ENCODE measurements around the gene DPEP1. TPM values are rescaled to one million over a fixed set of nuclear protein-coding genes. Genes with fewer than 3 reads are reported as not detected.
"Not testable (repeated sequence)": the region's sequence is repeated elsewhere in the genome, so short reads cannot be mapped to it uniquely, and the experiment has no call there.

Gene DPEP1
- total RNA-seq, 1 donor from 2014 or later = not detected

DNA sequence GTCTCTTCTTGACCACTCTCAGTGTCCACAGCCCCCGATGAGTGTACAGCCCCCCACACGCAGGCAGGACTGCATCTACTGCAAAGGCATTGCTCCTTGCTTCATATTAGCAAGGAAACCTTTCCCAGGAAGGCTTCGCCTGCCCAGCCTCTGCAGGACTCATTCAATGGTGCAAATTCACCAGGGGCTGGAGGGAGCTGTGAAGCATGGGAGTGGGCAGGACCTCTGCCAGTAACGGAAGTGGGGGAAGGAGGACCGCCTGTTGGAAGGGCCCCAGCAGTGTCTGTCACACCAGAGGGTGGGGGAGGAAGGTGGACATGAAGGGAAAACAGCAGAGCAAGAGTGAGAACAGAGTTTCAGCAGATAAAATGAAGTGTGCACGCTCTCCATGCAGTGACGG is 46.7 kb downstream of the DPEP1 start:
- ATAC-seq = no peak
- intact Hi-C loops (cut with micrococcal nuclease) = no loop called here
- no peak for DNase-seq

DNA sequence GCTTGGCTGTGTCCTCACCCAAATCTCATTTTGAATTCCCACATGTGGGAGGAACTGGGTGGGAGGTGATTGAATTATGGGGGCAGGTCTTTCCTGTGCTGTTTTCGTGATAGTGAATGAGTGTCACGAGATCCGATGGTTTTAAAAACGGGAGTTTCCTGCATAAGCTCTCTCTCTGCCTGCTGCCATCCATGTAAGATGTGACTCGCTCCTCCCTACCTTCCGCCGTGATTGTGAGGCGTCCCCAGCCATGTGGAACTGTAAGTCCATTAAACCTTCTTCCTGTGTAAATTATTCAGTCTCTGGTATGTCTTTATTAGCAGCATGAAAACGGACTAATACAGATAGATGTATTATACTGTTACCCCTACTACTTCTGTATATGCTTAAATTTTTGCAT is 47.8 kb downstream of the DPEP1 start:
- intact Hi-C loops (cut with micrococcal nuclease) = no loop called here
- DNase-seq (no peak), ATAC-seq (no peak)

DNA sequence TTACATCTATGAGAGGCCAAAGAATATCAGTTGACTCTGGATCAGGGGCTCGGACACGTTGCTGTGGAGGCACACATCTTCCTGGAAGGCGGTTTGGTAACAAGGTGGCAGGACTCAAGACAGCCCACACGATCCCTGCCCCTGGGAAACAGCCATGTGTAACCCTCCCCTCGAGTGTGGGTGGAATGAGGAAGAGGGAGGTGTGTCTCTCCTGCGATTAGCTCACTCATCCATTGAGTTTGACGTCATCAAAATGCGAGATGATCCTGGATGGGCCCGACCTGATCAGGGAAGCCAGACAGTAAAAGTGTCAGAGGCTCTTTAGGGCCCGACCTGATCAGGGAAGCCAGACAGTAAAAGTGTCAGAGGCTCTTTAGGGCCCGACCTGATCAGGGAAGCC is 50.8 kb downstream of the DPEP1 start:
- DNase-seq; ATAC-seq; intact Hi-C loops (cut with micrococcal nuclease): not testable (repeated sequence)

DNA sequence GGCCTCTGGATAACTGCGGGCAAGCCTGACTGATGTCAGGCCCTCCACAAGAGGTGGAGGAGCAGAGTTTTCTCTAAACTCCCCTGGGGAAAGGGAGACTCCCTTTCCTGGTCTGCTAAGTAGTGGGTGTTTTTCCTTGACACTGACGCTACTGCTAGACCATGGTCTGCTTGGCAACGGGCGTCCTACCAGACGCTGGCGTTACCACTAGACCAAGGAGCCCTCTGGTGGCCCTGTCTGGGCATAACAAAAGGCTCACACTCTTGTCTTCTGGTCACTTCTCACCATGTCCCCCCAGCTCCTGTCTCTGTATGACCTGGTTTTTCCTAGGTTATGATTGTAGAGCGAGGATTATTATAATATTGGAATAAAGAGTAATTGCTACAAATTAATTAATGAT is 53.6 kb downstream of the DPEP1 start:
- DNase-seq; ATAC-seq; intact Hi-C loops (cut with micrococcal nuclease): not testable (repeated sequence)

DNA sequence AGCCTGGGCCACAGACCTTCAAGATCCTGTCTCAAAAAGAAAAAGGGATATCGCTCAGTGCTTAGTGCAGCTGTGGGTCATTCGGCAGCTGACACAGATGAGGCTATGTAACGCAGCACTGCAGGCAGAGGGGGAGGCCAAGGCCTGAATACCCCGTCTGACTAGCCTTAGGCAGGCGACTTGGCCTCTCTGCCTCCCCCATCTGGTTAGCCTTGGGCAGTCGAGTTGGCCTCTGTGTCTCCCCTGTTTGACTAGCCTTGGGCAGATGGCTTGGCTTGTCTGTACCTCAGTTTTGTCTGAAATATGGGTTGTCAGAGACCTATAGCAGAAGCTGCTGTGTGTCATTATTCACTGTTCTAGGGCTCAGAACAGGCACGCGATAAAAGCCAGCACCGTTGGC is 54.2 kb downstream of the DPEP1 start:
- DNase-seq = no peak
- ATAC-seq = no peak
- intact Hi-C loops (cut with micrococcal nuclease) = no loop called here

DNA sequence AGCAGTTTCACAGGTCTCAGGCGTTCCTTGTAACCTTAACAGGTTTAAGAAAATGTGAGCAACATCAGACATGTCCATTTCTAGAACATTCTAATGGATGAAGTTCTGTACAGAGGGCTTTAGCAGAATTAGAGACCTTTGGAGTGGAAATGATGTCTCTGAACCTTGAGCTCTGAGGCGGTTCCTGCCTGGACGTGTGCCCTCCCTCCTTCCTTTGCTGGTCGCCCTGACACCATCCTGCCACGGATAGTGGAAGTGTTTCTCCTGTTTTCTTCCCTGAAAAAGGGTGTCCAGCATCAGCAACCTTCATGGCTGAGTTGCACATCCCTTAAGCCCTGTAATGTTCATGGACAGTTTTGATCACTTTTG is 55.3 kb downstream of the DPEP1 start:
- DNase-seq (no peak), ATAC-seq (no peak)
- intact Hi-C loops (cut with micrococcal nuclease) = no loop called here

DNA sequence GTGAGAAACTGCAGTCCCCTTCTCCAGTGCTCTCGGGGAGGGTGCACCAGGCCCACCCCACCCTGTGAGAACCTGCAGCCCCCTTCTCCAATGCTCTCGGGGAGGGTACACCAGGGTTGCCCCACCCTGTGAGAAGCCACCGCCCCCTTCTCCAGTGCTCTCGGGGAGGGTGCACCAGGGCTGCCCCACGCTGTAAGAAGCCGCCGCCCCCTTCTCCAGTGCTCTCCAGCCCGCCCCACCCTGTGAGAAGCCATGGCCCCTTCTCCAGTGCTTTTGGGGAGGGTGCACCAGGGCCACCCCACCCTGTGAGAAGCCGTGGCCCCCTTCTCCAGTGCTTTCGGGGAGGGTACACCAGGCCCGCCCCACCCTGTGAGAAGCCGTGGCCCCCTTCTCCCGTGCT is 56.3 kb downstream of the DPEP1 start:
- intact Hi-C loops (cut with micrococcal nuclease) = no loop called here
- DNase-seq = no peak

DNA sequence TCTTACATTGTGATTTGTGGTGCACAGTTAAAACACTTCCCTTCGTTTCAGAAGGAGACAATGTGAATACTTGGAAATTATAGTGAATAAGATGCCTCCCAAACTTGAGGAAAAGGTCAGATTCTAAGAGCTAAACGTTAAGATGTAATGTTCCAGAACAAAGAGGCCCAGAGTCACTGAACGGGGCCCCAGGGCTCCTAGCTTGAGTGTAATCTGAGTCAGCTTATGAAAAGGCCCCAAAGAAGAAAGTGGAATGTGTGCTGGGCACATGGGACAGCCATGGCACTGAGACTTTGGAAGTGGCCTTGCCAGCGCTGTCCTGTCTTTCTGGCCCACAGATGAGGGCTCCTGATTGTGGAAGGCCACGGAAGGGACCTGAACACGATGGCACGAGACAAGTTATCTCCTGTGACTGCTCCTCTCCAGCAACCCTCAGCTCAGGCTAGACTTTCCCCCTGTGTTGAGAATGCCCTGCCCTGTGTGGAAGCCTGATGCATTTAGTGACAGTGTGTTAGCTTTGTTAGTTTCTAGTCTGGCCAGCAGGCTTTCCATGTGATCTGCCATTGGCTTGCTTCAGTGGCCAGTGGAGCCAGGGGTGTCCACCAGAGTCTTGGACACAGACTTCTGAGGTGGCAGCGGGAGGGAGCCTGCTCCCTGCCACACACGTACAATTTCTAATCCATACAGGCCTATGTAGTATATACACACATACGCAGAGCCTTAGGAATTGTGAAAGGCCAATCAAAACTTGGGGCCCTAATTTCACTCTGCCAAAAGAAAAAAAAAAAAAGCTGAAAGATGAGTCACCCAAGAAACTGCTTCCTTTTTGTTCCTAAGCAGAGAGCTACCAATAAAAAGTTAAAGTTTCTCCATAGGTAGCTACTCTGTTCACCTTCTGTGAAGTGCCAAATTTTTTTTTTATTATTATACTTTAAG is 57.3 kb downstream of the DPEP1 start:
- no peak for ATAC-seq
- no peak for DNase-seq
- intact Hi-C loops (cut with micrococcal nuclease) = no loop called here

More for the DNA sequence above, 56.3 kb downstream of the DPEP1 start:
- ATAC-seq = no peak

DNA sequence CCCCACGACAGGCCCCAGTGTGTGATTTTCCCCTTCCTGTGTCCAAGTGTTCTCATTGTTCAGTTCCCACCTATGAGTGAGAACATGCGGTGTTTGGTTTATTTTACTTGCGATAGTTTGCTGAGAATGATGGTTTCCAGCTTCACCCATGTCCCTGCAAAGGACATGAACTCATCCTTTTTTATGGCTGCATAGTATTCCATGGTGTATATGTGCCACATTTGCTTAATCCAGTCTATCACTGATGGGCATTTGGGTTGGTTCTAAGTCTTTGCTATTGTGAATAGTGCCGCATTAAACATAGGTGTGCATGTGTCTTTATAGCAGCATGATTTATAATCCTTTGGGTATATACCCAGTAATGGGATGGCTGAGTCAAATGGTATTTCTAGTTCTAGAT is 58.1 kb downstream of the DPEP1 start:
- intact Hi-C loops (cut with micrococcal nuclease); ATAC-seq: not testable (repeated sequence)

DNA sequence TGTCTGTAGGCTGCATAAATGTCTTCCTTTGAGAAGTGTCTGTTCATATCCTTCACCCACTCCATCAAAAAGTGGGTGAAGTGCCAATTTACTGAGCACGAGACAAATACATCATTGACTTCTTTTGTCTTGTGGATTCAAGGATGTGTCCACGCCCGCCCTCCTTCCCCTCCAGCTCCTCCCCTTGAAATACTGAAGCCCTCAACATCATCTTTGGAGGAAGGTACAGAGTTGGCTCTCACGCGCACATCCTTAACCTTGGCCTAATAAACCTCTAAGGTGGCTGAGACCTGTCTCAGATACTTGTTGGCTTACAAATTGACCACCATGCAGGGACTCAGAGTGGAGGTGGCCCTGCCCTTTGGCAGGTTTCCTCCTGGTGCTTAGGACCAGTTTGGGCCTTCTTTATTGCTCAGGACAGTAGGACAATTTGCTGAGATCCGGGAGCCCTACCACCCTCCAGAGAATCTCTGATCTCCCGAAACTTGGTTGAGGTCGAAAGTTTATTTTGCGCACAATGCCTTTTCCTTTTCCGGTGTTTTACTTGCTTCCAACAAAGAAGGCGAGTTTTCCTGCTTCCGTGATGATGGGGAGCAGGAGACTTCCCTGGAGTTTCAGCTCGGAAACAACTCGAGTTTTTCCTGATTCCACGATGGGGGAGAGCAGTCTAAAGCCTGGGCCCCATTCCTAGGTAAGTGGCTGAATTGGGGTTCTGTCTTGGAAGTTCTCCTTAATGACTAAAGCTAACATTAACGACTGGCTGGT is 58.9 kb downstream of the DPEP1 start:
- no peak for DNase-seq
- ATAC-seq = no peak
- intact Hi-C loops (cut with micrococcal nuclease) = no loop called here

More for the DNA sequence above, 58.1 kb downstream of the DPEP1 start:
- DNase-seq = not testable (repeated sequence)

DNA sequence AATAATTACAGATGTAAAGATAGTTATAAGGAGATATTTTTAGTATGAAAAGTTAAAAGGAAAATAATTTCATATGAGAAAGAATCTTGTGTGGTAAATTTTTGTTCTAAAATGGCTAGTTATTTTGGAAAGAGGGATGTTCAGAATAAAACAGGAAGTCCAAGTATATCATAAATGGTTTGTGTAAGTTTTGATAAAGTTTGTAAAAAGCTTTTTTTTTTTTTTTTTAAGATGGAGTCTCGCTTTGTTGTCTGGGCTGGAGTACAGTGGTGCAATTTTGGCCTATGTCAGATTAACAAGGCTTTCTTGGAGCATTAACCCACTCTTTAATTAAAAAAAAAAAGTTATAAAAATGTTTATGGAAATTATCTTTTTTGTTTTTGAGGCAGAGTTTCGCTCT is 64.8 kb downstream of the DPEP1 start:
- DNase-seq (no peak), ATAC-seq (no peak)
- intact Hi-C loops (cut with micrococcal nuclease) = no loop called here

DNA sequence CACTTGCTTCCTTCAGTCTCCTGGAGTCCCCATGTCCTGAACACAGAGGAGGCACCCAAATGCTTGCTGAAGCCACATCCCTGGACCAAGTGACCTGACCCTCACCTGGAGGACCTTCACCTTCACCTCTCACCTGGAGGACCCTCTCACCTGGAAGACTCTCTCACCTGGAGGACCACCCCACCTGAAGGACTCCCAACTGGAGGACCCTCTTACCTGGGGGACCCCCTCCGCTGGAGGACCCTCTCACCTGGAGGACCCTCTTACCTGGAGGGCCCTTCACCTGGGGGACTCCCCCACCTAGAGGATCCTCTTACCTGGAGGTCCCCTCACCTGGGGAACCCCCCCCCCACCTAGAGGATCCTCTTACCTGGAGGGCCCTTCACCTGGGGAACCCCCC is 72.5 kb downstream of the DPEP1 start:
- DNase-seq (no peak), ATAC-seq (no peak)
- intact Hi-C loops (cut with micrococcal nuclease) = no loop called here

DNA sequence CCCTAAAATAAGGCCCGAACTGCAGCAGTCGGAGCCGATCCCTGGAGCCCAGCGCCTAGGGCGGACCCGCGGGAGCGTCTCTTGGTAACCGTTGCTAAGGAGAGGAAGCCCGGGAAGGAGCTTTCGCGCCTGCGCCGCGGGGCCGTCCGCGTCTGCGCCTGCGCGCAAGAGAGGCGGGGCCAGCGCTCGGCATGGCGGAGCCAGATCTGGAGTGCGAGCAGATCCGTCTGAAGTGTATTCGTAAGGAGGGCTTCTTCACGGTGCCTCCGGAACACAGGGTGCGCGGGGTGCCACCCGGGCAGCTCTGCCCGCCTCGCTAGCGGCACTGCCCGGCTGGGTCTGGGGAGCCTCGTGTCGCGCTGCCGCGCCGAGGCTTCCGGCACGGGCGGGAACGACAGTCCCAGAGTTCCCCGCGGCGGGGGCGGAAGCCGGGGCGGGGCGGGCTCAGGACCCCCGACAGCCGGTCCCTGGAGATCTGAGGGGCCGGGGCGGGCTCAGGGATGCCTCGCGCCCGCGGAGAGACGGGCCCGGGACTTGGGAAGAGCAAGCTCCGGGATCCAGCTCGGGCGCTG is 73.2 kb downstream of the DPEP1 start, which contains the start of gene CDK10:
CDK10 (plus strand) TSS at position 170 of the 572 bp plus-strand sequence; CDS start at position 192, 22 bp downstream.
- ATAC-seq = peak; percentile 96
- peak; percentile 91 for DNase-seq
- intact Hi-C loops (cut with micrococcal nuclease) = no loop called here

DNA sequence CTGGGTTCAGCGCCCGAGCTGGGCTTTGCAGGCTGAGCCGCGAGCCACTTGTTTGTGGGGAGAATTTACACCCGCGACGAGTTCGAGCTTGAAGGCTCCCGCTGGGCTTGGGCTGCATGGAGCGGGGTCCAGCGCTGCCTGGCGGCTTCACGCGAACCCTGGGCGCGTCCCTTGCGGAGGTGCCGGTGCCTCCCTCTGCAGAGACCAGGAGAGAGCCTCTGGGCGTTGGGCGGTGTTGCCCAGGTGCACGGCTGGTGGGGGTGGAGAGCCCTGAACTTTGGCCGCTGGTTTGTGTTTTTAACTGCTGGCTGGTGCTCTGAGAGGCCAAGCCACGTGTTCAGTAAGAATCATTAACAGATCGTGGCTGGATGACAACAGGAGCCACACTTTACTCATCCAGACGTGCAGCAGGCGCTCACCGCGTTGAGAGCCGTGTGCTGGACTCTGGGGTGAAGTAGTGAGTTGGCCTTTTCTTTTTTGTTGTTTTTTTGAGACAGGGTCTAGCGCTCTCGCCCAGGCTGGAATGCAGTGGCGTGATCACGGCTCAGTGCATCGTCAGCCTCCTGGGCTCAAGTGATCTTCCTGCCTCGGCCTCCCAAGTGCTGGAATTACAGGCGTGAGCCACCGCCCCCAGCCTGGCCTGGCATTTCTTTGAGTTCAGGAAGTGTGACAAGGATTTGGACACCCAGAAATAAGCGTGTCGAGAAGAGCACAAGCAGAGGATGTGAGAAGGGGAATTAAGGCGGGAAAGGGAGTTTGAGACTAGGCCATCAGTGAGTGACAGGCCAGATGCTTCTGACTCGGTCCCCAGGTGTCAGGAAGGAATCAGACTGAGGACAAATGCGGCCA is 73.9 kb downstream of the DPEP1 start:
- peak; percentile 37 for ATAC-seq
- intact Hi-C loops (cut with micrococcal nuclease) = no loop called here
- DNase-seq = peak; percentile 27

Other genes starting within 250 kb of the DPEP1 start
- 75.2 TPM for gene ANKRD11, start 123.1 kb upstream of the DPEP1 start, total RNA-seq
- 108 TPM for gene SPG7, start 105.2 kb upstream of the DPEP1 start, total RNA-seq
- gene RPL13, start 53.0 kb upstream of the DPEP1 start, total RNA-seq = 1,029 TPM
- gene CPNE7, start 37.9 kb upstream of the DPEP1 start, total RNA-seq = not detected
- 36.5 TPM for gene CHMP1A, start 44.1 kb downstream of the DPEP1 start, total RNA-seq
- 2.6 TPM for gene SPATA33, start 44.2 kb downstream of the DPEP1 start, total RNA-seq
- gene CDK10, start 73.0 kb downstream of the DPEP1 start, total RNA-seq = 23.6 TPM
- 2.3 TPM for gene SPATA2L, start 88.1 kb downstream of the DPEP1 start, total RNA-seq
- 13.7 TPM for gene VPS9D1, start 107.3 kb downstream of the DPEP1 start, total RNA-seq
- 12.2 TPM for gene ZNF276, start 107.9 kb downstream of the DPEP1 start, total RNA-seq
- 1.2 TPM for gene FANCA, start 203.0 kb downstream of the DPEP1 start, total RNA-seq
- 0.77 TPM for gene SPIRE2, start 214.8 kb downstream of the DPEP1 start, total RNA-seq

Measured in left ventricle myocardium superior (tissue), 1 donor.